ENCODE measurements around the gene DMD.

DMD gene

DNA sequence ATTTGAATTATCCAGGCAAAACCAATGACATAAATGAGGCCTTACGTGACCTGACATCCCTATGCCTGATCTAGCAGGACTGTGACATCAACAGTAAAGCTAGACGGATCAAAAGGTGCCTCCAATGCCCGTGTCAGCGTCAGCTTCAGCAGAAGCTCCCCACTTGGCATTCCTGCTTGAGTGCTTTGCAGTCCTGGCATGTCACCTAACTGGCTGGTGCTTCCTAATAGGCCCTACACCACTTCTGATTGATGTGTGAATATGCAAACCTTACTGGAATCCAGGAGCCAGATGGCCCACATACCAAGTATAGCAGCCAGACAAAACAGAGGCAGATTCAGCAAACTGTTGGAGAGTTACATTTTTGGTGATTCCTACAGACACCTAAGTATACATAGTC lies 224.2 kb downstream of the DMD start:
- DNase-seq (ENCODE audit: low read depth, low spot score) = no peak
- TF ChIP-seq, protein P1, sequence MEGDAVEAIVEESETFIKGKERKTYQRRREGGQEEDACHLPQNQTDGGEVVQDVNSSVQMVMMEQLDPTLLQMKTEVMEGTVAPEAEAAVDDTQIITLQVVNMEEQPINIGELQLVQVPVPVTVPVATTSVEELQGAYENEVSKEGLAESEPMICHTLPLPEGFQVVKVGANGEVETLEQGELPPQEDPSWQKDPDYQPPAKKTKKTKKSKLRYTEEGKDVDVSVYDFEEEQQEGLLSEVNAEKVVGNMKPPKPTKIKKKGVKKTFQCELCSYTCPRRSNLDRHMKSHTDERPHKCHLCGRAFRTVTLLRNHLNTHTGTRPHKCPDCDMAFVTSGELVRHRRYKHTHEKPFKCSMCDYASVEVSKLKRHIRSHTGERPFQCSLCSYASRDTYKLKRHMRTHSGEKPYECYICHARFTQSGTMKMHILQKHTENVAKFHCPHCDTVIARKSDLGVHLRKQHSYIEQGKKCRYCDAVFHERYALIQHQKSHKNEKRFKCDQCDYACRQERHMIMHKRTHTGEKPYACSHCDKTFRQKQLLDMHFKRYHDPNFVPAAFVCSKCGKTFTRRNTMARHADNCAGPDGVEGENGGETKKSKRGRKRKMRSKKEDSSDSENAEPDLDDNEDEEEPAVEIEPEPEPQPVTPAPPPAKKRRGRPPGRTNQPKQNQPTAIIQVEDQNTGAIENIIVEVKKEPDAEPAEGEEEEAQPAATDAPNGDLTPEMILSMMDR (IDR thresholded peaks at IDR 0.05; ENCODE audit: low read depth, low read length) = no peak
- in situ Hi-C loops (cut with HindIII; ENCODE audit: low sequenced_read_pairs) = no loop called here

DNA sequence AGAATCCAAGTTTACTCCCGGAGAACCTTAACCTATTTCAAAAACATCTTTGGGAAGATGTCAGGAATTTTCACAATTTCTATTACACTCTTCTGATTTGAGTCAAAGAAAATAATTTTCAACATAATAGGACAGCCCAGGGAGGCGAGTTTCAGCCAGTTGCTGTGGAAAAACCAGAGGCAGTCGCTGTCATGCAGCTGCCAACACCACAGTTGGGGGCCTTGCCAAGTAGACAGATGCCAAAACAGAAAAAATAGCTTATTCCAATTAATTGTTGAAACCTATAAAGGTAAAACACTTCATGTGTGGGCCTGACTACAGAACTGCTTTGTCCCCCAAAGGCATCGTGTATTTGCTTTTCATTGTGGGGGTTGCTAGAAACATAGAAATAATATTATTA lies 225.8 kb downstream of the DMD start:
- in situ Hi-C loops (cut with HindIII; ENCODE audit: low sequenced_read_pairs) = no loop called here
- no peak for DNase-seq (ENCODE audit: low read depth, low spot score)
- TF ChIP-seq, protein P1 (IDR thresholded peaks at IDR 0.05; ENCODE audit: low read depth, low read length) = no peak
- no peak overlapping the region for H3K4me3 ChIP-seq (ENCODE audit: low read depth, low read length)

More for the DNA sequence above, 224.2 kb downstream of the DMD start:
- H3K4me3 ChIP-seq (ENCODE audit: low read depth, low read length) = no peak overlapping the region

DNA sequence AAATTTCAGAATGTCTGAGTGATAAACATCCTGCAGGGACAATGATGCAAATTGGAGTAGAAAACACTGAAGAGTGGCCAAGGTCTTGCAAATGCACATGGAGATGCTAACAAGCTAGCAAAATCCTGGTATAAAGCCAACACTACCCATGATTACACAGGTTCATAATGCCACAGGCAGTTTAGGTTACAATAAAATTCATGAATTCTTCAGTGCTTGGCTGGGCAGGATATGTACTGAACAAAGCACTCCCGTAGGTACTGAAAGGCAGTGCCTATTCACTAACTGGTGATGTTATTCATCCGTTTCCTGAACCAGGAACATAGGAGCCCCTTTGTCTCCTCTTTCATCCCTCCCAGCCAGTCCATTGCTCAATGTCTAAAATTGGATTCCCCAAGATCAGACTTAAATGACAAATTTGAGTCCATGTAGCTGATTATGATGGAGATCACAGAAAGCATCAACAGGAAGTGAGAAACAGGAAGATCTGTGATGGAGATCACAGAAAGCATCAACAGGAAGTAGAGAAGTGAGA lies 244.5 kb downstream of the DMD start:
- no peak for DNase-seq (ENCODE audit: low read depth, low spot score)

DNA sequence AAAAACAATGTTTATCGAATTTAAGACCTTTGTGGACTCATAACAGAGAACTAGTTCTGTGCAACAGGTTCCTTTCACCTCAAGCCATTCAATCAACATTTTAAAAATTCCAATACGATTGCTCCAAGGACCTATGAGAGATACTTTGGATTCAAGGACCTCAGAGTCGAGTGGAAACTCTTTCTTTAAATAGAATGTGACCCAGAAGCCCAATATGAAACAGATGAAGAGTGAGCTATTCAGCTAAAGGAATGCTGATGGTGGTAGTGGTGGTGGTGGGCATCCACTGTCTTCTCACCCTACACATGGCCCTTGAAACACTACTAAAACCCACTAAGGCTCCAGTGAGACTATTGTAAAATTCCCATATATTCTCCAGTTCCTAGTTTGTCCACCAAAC lies 257.2 kb downstream of the DMD start:
- H3K4me3 ChIP-seq (ENCODE audit: low read depth, low read length) = no peak overlapping the region
- TF ChIP-seq, protein P1 (IDR thresholded peaks at IDR 0.05; ENCODE audit: low read depth, low read length) = no peak
- in situ Hi-C loops (cut with HindIII; ENCODE audit: low sequenced_read_pairs) = no loop called here
- DNase-seq (ENCODE audit: low read depth, low spot score) = no peak

More for the DNA sequence above, 244.5 kb downstream of the DMD start:
- TF ChIP-seq, protein P1 (IDR thresholded peaks at IDR 0.05; ENCODE audit: low read depth, low read length) = no peak
- in situ Hi-C loops (cut with HindIII; ENCODE audit: low sequenced_read_pairs) = no loop called here
- no peak overlapping the region for H3K4me3 ChIP-seq (ENCODE audit: low read depth, low read length)

DNA sequence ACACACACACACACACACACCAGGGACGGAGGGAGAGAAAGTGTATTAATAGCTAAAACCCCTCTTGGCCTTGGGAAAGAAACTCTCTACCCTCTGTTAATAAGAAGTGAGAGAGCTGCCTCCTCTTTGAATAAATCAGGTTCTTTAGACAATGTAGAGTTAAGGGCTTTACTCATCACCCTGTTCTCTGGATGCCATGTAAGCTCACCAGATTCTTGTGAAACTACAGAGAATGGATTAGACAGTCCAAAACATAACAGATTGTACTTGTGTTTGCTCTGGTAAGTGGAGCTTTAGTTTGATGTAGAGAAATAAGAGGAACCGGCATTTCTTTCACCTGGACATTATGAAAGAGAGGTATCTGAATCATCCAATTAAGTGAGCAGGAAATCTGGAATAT lies 263.2 kb downstream of the DMD start:
- TF ChIP-seq, protein P1 (IDR thresholded peaks at IDR 0.05; ENCODE audit: low read depth, low read length) = no peak
- no peak for DNase-seq (ENCODE audit: low read depth, low spot score)
- H3K4me3 ChIP-seq (ENCODE audit: low read depth, low read length) = no peak overlapping the region
- in situ Hi-C loops (cut with HindIII; ENCODE audit: low sequenced_read_pairs) = no loop called here

DNA sequence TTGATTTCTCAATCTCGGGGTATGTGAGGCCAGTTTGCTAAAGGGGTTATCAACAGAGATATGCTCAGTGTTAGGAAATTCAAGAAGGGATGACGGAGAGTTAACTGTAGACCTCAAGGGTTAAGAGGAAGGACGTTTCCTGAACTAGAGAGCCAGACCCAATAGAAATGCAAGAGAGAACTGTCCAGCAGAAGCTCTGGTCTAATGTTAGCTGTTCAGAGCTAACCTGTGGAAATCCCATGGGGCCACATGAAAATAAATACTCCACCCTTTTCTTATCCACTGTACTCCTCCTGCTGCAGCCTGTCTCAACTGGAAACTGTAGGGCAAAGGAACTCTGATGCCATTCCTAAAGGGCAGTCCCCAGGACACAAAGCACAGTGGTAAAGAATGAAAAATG lies 274.3 kb downstream of the DMD start:
- no peak for DNase-seq (ENCODE audit: low read depth, low spot score)
- TF ChIP-seq, protein P1 (IDR thresholded peaks at IDR 0.05; ENCODE audit: low read depth, low read length) = no peak
- H3K4me3 ChIP-seq (ENCODE audit: low read depth, low read length) = no peak overlapping the region
- in situ Hi-C loops (cut with HindIII; ENCODE audit: low sequenced_read_pairs) = no loop called here

DNA sequence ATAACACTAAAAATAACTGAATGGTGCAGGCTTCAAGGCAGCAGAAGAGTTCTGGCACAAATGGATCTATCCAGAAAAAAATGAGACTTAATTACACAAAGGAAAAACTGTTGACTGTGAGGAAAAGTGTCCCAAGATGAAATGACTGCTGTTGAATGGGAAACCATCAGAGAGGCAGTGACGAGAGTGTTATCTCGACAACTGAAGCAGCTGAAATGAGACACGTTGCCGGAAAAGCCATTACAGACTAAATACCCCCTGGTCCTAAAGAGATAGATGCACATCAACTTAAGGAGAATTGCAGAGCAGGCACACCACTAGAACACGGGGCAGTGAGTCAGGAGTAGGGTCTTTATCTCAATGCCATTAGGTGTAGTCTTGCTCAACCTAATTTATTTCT lies 277.8 kb downstream of the DMD start:
- in situ Hi-C loops (cut with HindIII; ENCODE audit: low sequenced_read_pairs) = no loop called here
- H3K4me3 ChIP-seq (ENCODE audit: low read depth, low read length) = no peak overlapping the region
- TF ChIP-seq, protein P1 (IDR thresholded peaks at IDR 0.05; ENCODE audit: low read depth, low read length) = no peak

More for the DNA sequence above, 277.8 kb downstream of the DMD start:
- DNase-seq (ENCODE audit: low read depth, low spot score) = no peak

All from astrocyte of the spinal cord (primary cell).